Smooth muscle cell (in vitro differentiated cells): ENCODE data around the gene NXN. TPM values are rescaled to one million over a fixed set of nuclear protein-coding genes. Genes with fewer than 3 reads are reported as not detected.

Source experiments
- DNase-seq: peaks from one replicate; lab custom pipeline; 2025; ENCODE audit not compliant: unreplicated experiment; lab: John Stamatoyannopoulos, UW
- H2AFZ ChIP-seq: fragments of 200-600 bp; sonication (generic); 2 replicates; pipeline ENCODE4 v1.6.0; 2016; ENCODE audit warnings: antibody characterized with exemption, low read depth, mild to moderate bottlenecking
- H3F3A ChIP-seq: fragments of 200-600 bp; sonication (generic); 2 replicates; pipeline ENCODE4 v1.6.0; 2017; ENCODE audit warnings: antibody characterized with exemption, low read depth
- H3K27ac ChIP-seq: fragments of 200-600 bp; sonication (generic); 2 replicates; pipeline ENCODE4 v1.5.1; 2016; ENCODE audit warnings: low read depth, mild to moderate bottlenecking
- H3K27me3 ChIP-seq: fragments of 200-600 bp; sonication (generic); 2 replicates; pipeline ENCODE4 v1.6.1; 2016; ENCODE audit warnings: low read depth, mild to moderate bottlenecking
- H3K36me3 ChIP-seq: fragments of 200-600 bp; sonication (generic); 2 replicates; pipeline ENCODE4 v1.5.1; 2016; ENCODE audit warnings: low read depth
- H3K4me1 ChIP-seq: fragments of 200-600 bp; sonication (generic); 2 replicates; pipeline ENCODE4 v1.5.1; 2016; ENCODE audit warnings: low read depth
- H3K4me2 ChIP-seq: fragments of 200-600 bp; sonication (generic); 2 replicates; pipeline ENCODE4 v1.6.0; 2016; ENCODE audit warnings: mild to moderate bottlenecking
- H3K4me3 ChIP-seq: fragments of 200-600 bp; sonication (generic); 2 replicates; pipeline ENCODE4 v1.5.1; 2016; ENCODE audit warnings: mild to moderate bottlenecking
- H3K79me2 ChIP-seq: fragments of 200-600 bp; sonication (generic); 2 replicates; pipeline ENCODE4 v1.6.0; 2016; ENCODE audit warnings: low read depth, mild to moderate bottlenecking
- H3K9ac ChIP-seq: fragments of 200-600 bp; sonication (generic); 2 replicates; pipeline ENCODE4 v1.6.0; 2016; ENCODE audit warnings: low read depth
- H3K9me3 ChIP-seq: fragments of 200-600 bp; sonication (generic); replicated peaks from 2 replicates; pipeline ENCODE4 v1.5.1; 2016; ENCODE audit warnings: low read depth
- H4K20me1 ChIP-seq: fragments of 200-600 bp; sonication (generic); 2 replicates; pipeline ENCODE4 v1.6.0; 2016; ENCODE audit warnings: low read depth
- WGBS: methylation state at CpG from one replicate; pipeline ENCODE4 v1.1.7; 2016; ENCODE audit warnings: low lambda C conversion rate; 5-methylcytosine and 5-hydroxymethylcytosine counted together
- polyA plus RNA-seq: library from polyadenylated mRNA; unstranded; fragments of >200 nt; fragmentation: Nextera tagmentation; extraction: Ambion mirVana; gene quantifications from 2 replicates; pipeline ENCODE4 v1.2.1, GENCODE V29; 2016
- total RNA-seq: library from RNA; depleted of rRNA; stranded (reverse); fragments of >200 nt; gene quantifications from 2 replicates; pipeline ENCODE4 v1.2.3, GENCODE V29; 2014
- TF ChIP-seq, protein P1 (sequence below): fragments of 200-600 bp; sonication (generic); IDR thresholded peaks from 2 replicates; pipeline ENCODE4 v1.5.1; 2017; ENCODE audit warnings: borderline replicate concordance, mild to moderate bottlenecking, antibody characterized with exemption; ENCODE audit not compliant: insufficient read depth, poor library complexity, severe bottlenecking

The NXN gene
- total and polyA plus RNA-seq, 2 experiments from 2014 or later: 58.3 to 78.6 TPM

DNA sequence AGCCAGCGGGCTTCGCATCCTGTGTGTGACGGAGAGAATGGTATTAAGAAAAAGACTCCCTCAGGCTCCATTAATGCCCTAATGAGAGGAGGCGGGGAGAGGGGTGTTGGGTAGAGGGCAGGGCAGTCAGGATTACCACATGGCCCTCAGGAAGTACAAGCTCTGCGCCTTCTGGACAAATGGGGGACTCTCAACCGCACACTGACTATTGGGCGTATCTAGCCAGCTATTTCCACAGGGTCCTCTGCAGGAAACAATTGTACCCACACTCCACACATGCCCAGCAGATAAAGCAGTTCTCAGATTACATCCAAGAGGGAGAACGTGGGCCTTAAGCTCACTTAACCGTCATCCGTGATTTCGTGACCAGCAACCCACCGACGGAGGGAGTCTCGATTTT is 14.7 kb downstream of the NXN start:
- peaks cover 37% of the 10 kb centered on the region for H3K4me1 ChIP-seq
- H3K4me2 ChIP-seq: peak overlapping the region; percentile 74
- H3K27me3 ChIP-seq: no peaks in the 10 kb centered on the region
- no peak for DNase-seq
- H3K79me2 ChIP-seq: peaks cover 86% of the 10 kb centered on the region
- 18% methylated on average over 14 of the region's 14 CpGs for WGBS
- peak overlapping the region; percentile 83 for H3K27ac ChIP-seq
- H3K36me3 ChIP-seq: no peaks in the 10 kb centered on the region
- TF ChIP-seq, protein P1, sequence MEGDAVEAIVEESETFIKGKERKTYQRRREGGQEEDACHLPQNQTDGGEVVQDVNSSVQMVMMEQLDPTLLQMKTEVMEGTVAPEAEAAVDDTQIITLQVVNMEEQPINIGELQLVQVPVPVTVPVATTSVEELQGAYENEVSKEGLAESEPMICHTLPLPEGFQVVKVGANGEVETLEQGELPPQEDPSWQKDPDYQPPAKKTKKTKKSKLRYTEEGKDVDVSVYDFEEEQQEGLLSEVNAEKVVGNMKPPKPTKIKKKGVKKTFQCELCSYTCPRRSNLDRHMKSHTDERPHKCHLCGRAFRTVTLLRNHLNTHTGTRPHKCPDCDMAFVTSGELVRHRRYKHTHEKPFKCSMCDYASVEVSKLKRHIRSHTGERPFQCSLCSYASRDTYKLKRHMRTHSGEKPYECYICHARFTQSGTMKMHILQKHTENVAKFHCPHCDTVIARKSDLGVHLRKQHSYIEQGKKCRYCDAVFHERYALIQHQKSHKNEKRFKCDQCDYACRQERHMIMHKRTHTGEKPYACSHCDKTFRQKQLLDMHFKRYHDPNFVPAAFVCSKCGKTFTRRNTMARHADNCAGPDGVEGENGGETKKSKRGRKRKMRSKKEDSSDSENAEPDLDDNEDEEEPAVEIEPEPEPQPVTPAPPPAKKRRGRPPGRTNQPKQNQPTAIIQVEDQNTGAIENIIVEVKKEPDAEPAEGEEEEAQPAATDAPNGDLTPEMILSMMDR: no peak
- H3K9me3 ChIP-seq: no peaks in the 10 kb centered on the region
- H3K4me3 ChIP-seq: peak overlapping the region; percentile 1
- peak overlapping the region; percentile 3 for H3K9ac ChIP-seq
- peaks cover 98% of the 10 kb centered on the region for H4K20me1 ChIP-seq
- no peak overlapping the region for H2AFZ ChIP-seq
- H3F3A ChIP-seq: peaks cover 24% of the 10 kb centered on the region

DNA sequence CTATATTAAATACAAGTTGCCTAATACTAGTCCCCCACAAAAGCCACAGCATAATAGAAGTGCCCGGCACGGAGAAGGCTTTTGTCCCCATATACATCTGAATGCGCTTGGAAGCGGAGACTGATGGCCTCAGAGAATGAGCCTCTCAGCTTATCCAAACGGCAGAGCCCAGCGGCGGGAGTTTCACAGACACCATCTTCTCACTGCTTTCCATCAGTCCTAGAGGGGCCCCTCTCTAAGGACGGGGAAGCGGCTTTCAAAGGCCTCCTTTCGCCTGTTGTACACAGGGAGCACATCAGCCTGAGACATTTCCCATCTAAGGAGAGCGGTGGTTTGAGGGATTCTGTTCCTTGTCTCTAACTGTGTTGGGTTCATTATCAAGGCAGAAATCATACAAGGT is 16.9 kb downstream of the NXN start:
- TF ChIP-seq, protein P1: no peak
- WGBS: 32% methylated on average over 11 of the region's 11 CpGs
- Histone ChIP-seq H2AFZ (no peak overlapping the region), H3F3A (peaks cover 19% of the 10 kb centered on the region), H3K27ac (no peak overlapping the region), H3K9ac (no peak overlapping the region), H3K79me2 (peaks cover 79% of the 10 kb centered on the region), H3K36me3 (no peaks in the 10 kb centered on the region), H3K9me3 (no peaks in the 10 kb centered on the region), H3K4me1 (peaks cover 27% of the 10 kb centered on the region), H3K27me3 (no peaks in the 10 kb centered on the region), H4K20me1 (peaks cover 96% of the 10 kb centered on the region), H3K4me2 (peak overlapping the region; percentile 74), H3K4me3 (no peak overlapping the region)
- DNase-seq: no peak

DNA sequence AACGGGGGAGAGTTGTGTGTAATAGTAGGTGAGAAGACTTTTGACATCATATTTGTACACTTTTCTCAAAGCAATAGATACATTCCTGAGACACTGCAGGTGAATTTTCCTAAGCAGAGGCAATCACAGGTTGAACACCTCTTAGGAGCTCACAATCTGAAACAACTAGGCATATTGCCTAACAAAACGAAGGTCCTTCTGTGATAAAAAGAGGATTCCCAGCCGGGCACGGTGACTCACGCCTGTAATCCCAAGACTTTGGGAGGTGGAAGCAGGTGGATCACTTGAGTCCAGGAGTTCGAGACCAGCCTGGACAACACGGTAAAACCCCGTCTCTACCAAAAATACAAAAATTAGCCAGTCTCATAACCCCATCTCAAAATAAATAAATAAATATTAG is 17.4 kb downstream of the NXN start:
- Histone ChIP-seq H3K4me2 (no peak overlapping the region), H3K9me3 (no peaks in the 10 kb centered on the region), H3F3A (peaks cover 24% of the 10 kb centered on the region), H3K27me3 (no peaks in the 10 kb centered on the region), H3K79me2 (peaks cover 79% of the 10 kb centered on the region), H4K20me1 (peaks cover 96% of the 10 kb centered on the region), H3K4me1 (peaks cover 27% of the 10 kb centered on the region), H3K27ac (no peak overlapping the region), H2AFZ (no peak overlapping the region), H3K4me3 (no peak overlapping the region), H3K9ac (no peak overlapping the region), H3K36me3 (no peaks in the 10 kb centered on the region)
- TF ChIP-seq, protein P1: no peak
- no peak for DNase-seq
- WGBS: 77% methylated on average over 8 of the region's 8 CpGs

DNA sequence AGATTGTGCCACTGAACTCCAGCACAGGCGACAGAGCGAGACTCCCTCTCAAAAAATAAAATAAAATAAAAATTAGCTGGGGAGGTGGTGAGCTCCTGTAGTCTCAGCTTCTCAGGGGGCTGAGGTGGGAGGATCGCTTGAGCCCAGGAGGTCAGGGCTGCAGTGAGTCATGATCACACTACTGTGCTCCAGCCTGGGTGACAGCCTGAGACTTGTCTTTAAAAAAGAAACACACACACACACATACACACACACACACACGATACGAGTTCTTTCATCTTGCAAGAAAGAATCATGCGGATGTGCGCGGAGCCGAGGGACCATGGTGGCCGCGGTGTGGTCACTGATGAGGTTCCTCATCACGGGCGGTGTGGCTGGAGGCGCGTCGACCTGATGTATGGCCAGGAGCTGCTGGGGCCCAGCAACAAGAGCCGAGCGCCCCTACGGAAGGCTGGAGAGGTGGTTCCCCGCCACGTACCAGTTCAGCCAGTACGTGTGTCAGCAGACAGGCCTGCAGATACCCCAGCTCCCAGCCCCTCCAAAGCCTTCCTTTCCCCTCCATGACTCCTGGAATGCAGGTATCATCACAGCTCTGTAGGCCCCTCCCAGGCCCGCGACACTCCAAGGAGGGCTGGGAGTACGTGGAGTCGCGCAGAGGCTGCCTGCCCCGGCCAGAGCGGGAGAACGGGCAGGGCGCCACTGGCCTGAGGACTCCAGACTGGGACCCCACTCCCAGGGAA is 20.7 kb downstream of the NXN start:
- H3K4me2 ChIP-seq: no peak overlapping the region
- peaks cover 96% of the 10 kb centered on the region for H4K20me1 ChIP-seq
- peaks cover 32% of the 10 kb centered on the region for H3F3A ChIP-seq
- no peak overlapping the region for H2AFZ ChIP-seq
- WGBS: 78% methylated on average over 30 of the region's 31 CpGs
- TF ChIP-seq, protein P1: no peak
- no peaks in the 10 kb centered on the region for H3K27me3 ChIP-seq
- no peak overlapping the region for H3K4me3 ChIP-seq
- no peak overlapping the region for H3K9ac ChIP-seq
- peaks cover 90% of the 10 kb centered on the region for H3K79me2 ChIP-seq
- peaks cover 14% of the 10 kb centered on the region for H3K4me1 ChIP-seq
- H3K27ac ChIP-seq: peak overlapping the region; percentile 18
- no peak for DNase-seq
- no peaks in the 10 kb centered on the region for H3K36me3 ChIP-seq
- H3K9me3 ChIP-seq: no peaks in the 10 kb centered on the region
